Measurements from ENCODE around the gene LANCL2. TPM values are rescaled to one million over a fixed set of nuclear protein-coding genes. Genes with fewer than 3 reads are reported as not detected.
A peak's percentile ranks its signal among the peaks of the same experiment; 100 is the strongest.

The LANCL2 gene
- total and polyA plus RNA-seq, 2 of the 4 experiments (the other 2 are of a cell fraction), result 11.7 to 17.9 TPM

DNA sequence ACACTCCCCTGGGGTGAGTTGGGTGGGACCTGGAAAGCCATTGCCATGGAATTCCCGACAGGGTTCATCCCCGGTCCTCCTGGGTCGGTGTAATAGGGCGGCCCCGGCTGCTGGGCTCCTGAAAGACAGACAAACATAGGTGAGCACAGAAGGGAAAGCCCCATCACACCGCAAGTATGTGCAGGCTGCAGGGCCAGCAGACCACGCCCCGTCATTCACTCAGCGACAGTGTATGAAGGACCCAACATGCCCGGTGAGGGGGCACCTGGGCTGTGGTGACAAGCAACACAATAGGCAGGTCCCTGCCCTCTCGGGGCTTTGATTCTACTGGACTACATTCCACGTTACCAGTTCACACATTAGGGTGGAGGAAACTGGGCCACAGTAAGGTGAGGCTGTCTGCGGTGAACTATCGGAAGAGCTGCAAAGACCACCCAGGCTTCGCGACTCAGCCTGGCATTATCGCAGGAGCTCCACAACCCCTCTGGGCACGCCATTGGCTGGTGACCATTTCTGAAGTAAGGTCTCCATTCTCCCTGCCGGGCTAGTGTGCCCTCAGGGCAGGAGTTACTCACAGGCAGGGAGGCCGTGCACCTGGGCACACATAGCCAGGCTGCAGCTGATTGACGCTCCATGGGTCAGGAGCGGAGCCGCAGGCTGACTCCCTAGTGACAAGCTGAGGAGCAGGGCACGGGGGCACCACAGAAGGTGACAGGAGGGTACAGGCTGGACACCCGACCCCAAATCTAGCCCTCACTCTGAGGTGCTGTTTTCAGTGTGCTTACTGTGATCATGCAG lies 108.0 kb downstream of the LANCL2 start:
- Histone ChIP-seq H2AK9ac (replicated peaks; ENCODE audit: low read depth, low read length, poor library complexity) (peak overlapping the region; percentile 24), H4K8ac (ENCODE audit: low read depth in 2 of 2, low read length in 2 of 2) (no peak overlapping the region), H2BK15ac (ENCODE audit: low read depth, low read length) (no peak overlapping the region), H3K18ac (ENCODE audit: low read depth, low read length) (no peak overlapping the region), H3K9me3 (ENCODE audit: control insufficient read depth, insufficient read depth, low read length) (no peaks in the 10 kb centered on the region), H2BK5ac (ENCODE audit: low read depth, low read length, poor library complexity, severe bottlenecking) (no peak overlapping the region), H3K9ac (ENCODE audit: low read depth, low read length) (no peak overlapping the region), H3K27ac (ENCODE audit: insufficient read depth, low read length) (no peak overlapping the region), H3K14ac (replicated peaks; ENCODE audit: low read depth, low read length) (no peak overlapping the region), H3K56ac (ENCODE audit: extremely low read depth, insufficient read depth, low read length) (no peak overlapping the region), H4K91ac (ENCODE audit: insufficient read depth, low read depth, low read length) (no peak overlapping the region), H2BK120ac (ENCODE audit: low read depth, low read length) (no peak overlapping the region), H3K79me1 (ENCODE audit: low read depth in 1 of 2, low read length in 2 of 2) (peaks cover 36 to 61% of the 10 kb centered on the region in 2 experiments), H3K36me3 (ENCODE audit: control insufficient read depth, insufficient read depth, low read length) (peaks cover 17% of the 10 kb centered on the region), H4K5ac (ENCODE audit: low read depth, low read length) (no peak overlapping the region), H3K9me1 (ENCODE audit: insufficient read depth, low read length) (peaks cover 29% of the 10 kb centered on the region), H3K4me1 (ENCODE audit: control insufficient read depth, insufficient read depth, low read length) (peaks cover 25% of the 10 kb centered on the region), H2AK5ac (ENCODE audit: low read depth, low read length) (no peak overlapping the region), H3K27me3 (ENCODE audit: control insufficient read depth, insufficient read depth, low read length) (no peaks in the 10 kb centered on the region), H3K4ac (ENCODE audit: low read depth, low read length) (no peak overlapping the region), H2AFZ (replicated peaks; ENCODE audit: low read length, poor library complexity) (no peak overlapping the region), H4K20me1 (ENCODE audit: insufficient read depth, low read length) (peaks cover 15% of the 10 kb centered on the region), H3K4me2 (ENCODE audit: low read depth, low read length) (no peak overlapping the region), H3K4me3 (ENCODE audit: insufficient read depth, low read depth, low read length) (no peak overlapping the region), H2BK20ac (ENCODE audit: low read depth, low read length) (no peak overlapping the region), H3K23ac (ENCODE audit: low read depth, low read length) (no peak overlapping the region)
- dilution Hi-C loops (cut with HindIII; ENCODE audit: low sequenced_read_pairs, unreplicated experiment) (no loop called here), in situ Hi-C loops (cut with MboI; ENCODE audit: low sequenced_read_pairs) (no loop called here), intact Hi-C loops (cut with micrococcal nuclease) (no loop called here)
- ATAC-seq (ENCODE audit: low read depth) (no peak), DNase-seq (no peak)
- TF ChIP-seq RAD21 (IDR thresholded peaks at IDR 0.05; ENCODE audit: low read length), result no peak
- TF ChIP-seq FOS (IDR thresholded peaks at IDR 0.05; ENCODE audit: low read depth, low read length), result no peak
- TF ChIP-seq POLR2A (IDR thresholded peaks at IDR 0.05; ENCODE audit: low read depth, low read length), result no peak
- no peak for TF ChIP-seq RFX5 (IDR thresholded peaks at IDR 0.05; ENCODE audit: low read depth, low read length)
- TF ChIP-seq ELK1 (IDR thresholded peaks at IDR 0.05; ENCODE audit: borderline replicate concordance, low read depth, low read length), result no peak
- no peak for TF ChIP-seq RCOR1 (IDR thresholded peaks at IDR 0.05; ENCODE audit: insufficient replicate concordance, low read length)
- no peak for TF ChIP-seq CHD1 (IDR thresholded peaks at IDR 0.05; ENCODE audit: low read depth, low read length)
- TF ChIP-seq MXI1 (IDR thresholded peaks at IDR 0.05; ENCODE audit: borderline replicate concordance, low read depth, low read length), result no peak
- TF ChIP-seq NFE2L2 (IDR thresholded peaks at IDR 0.05; ENCODE audit: low read depth, low read length), result no peak
- TF ChIP-seq BHLHE40 (IDR thresholded peaks at IDR 0.05; ENCODE audit: low read depth, low read length), result no peak
- TF ChIP-seq MAZ (IDR thresholded peaks at IDR 0.05; ENCODE audit: borderline replicate concordance, low read depth, low read length), result no peak
- ChIA-PET CTCF (no interaction called here), POLR2A (ENCODE audit: unreplicated experiment) (no interaction called here)
- 83% methylated on average over 9 of the region's 25 CpGs; no CpG with 5 or more reads in 1 of the 2 experiments for WGBS, 2 experiments (ENCODE audit: extremely low coverage in 2 of 2, insufficient read length in 1 of 2)
- BruUV-seq (replicated peaks), result no TSS peak

All from IMR-90 (cell line).